Stimulated activated naive CD8-positive, alpha-beta T cell treated with anti-CD3 and anti-CD28 coated beads, Interleukin-15, Interleukin-2, amounts not matched to agents 100 ng/mL and 50 ng/mL, for 24 hours (primary cell): ENCODE data around the gene ATP6V1G1.

Source experiments
- H3K27ac Mint-ChIP-seq: one replicate; pipeline ENCODE4 v1.8.0; 2021; ENCODE audit warnings: mild to moderate bottlenecking, mixed read lengths
- H3K27me3 Mint-ChIP-seq: one replicate; pipeline ENCODE4 v1.8.0; 2021; ENCODE audit warnings: mixed read lengths
- H3K36me3 Mint-ChIP-seq: one replicate; pipeline ENCODE4 v1.8.0; 2021; ENCODE audit warnings: low read depth, mixed read lengths
- H3K4me1 Mint-ChIP-seq: one replicate; pipeline ENCODE4 v1.8.0; 2021; ENCODE audit warnings: low read depth, mixed read lengths
- H3K4me3 Mint-ChIP-seq: one replicate; pipeline ENCODE4 v1.8.0; 2021; ENCODE audit warnings: mild to moderate bottlenecking, mixed read lengths
- H3K9me3 Mint-ChIP-seq: one replicate; pipeline ENCODE4 v1.8.0; 2021; ENCODE audit warnings: mixed read lengths

ATP6V1G1 gene

DNA sequence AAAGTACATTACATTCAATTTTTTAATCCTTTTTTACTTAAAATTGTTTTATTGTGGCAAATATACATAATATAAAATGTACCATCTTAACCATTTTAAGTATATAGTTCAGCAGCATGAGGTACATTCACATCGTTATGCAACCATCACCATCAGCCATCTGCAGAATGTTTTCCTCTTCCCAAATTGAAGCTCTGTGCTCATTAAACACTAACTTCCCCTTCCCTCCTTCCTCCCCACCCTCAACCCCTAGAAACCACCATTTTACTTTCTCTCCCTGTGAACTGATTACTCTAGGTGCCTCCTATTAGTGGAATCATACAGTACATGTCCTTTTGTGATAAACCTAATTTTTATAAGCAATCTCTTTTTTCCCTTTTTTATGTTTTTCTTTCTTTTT lies 54.4 kb downstream of the ATP6V1G1 start:
- Mint-ChIP-seq H3K36me3 (peaks cover 67% of the 10 kb centered on the region), H3K27me3 (no peaks in the 10 kb centered on the region), H3K4me1 (peaks cover 5% of the 10 kb centered on the region), H3K27ac (peak overlapping the region; percentile 60), H3K4me3 (no peak overlapping the region), H3K9me3 (no peaks in the 10 kb centered on the region)

DNA sequence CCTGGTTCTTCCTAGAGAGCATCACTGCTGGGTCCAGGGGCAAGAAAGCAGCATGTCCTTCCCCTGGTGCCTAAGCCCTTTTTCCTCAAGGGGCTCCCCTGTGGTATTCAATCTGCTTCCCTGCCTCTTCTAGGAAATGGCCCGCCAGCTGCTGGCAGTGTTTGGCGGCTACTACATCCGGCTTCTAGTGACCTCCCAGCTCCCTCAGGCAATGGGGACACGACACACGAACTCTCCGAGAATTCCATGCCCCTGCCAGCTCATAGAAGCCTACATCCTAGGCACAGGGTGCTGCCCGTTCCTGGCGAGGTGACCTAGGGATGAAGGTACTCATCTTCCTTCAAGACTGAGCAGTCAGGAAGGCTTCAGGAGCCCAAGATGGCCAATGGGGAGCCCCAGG lies 55.4 kb downstream of the ATP6V1G1 start:
- Mint-ChIP-seq H3K36me3 (peaks cover 70% of the 10 kb centered on the region), H3K4me1 (peaks cover 5% of the 10 kb centered on the region), H3K27ac (no peak overlapping the region), H3K27me3 (no peaks in the 10 kb centered on the region), H3K4me3 (no peak overlapping the region), H3K9me3 (no peaks in the 10 kb centered on the region)

- Mint-ChIP-seq H3K4me1 (peaks cover 5% of the 10 kb centered on the region), H3K36me3 (peaks cover 74% of the 10 kb centered on the region), H3K27ac (peak overlapping the region; percentile 61), H3K9me3 (no peaks in the 10 kb centered on the region), H3K27me3 (no peaks in the 10 kb centered on the region), H3K4me3 (no peak overlapping the region)
Observed at GRCh38 chr9:114643896-114644295, 56.3 kb downstream of the ATP6V1G1 start.
